Effector CD8-positive, alpha-beta T cell (primary cell): Measurements from ENCODE around the gene CRYGN.

Experiments
- DNase-seq: peaks from one replicate; lab custom pipeline; 2025; lab: John Stamatoyannopoulos, UW

The CRYGN gene

GRCh38 chr7:151426904-151427704 is 12.8 kb downstream of the CRYGN start:
- no peak for DNase-seq

- DNase-seq, result no peak
Observed at GRCh38 chr7:151426441-151426903, 13.5 kb downstream of the CRYGN start.

DNA sequence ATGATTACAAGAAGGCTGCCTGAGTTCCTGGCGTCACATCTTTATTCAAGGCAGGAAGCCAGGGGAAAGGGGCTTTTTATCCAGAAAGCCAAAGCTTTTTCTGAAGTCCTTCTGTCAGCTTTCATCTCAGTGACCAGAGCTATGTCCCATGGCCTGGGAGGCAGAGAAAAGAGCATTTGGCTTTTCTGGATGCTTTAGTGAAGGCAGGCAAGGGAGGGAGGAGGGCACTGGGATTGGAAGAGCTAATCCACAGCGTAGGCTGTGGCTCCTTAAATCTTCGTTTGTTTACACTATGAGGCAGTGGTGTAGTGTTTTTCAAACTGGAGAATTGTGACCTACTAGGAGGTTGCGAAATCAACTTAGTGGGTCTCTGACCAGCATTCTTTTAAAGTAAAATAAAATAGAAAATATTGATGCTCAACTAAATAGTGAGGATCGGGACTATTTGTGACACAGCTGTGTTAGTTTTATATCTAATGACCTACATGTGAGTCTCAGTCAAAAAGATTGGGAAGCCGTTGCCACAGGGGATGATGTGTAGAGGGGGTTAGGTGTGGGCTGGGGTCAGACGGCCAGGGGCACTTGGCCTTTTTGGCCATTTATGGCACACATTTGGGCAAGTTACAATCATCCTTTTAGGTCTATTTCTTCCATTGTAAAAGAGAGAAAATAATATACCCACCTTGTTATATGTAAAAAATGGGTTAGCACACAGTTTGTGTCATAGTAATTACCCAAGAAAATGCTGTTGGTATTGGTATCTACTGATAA is 14.1 kb downstream of the CRYGN start:
- DNase-seq, result no peak

- no peak for DNase-seq
Observed at GRCh38 chr7:151424799-151425198, 15.1 kb downstream of the CRYGN start.

DNA sequence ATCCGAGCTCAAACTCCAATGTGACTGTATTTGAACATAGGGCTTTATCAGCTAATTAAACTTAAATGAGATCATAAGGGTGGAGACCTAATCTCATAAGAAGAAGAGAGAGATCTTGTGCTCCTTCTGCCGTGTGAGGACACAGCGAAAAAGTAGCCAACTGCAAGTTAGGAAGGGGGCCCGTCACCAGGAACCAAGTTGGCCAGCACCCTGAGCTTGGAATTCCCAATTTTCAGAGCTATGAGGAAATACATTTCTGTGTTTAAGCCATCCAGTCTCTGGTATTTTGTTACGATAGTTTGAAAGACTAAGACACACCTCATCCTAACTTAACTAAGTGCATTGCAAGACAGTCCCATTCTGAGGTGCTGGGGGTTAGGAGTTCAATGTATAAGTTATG is 16.0 kb downstream of the CRYGN start:
- no peak for DNase-seq

GRCh38 chr7:151423226-151423625 is 16.7 kb downstream of the CRYGN start:
- DNase-seq, result no peak

DNA sequence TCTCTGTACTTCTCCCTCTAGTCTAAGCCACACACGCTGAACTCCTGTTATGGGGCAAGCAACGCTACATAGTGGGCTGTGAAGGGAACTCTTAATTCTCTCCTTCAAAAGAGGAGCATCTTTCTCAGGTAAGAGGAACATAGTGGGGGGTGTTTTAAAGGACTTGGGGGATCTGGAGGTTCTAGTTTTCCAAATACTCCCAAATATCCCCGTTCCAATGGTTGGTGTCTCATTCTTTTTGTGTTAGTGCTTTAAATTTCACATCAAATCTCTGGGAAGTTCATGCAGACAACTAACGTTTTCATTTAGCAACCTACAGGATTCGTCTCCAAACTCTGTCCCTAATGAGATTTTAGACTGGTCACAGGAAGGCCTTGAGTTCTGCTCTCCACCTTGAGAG is 17.7 kb downstream of the CRYGN start:
- no peak for DNase-seq

- no peak for DNase-seq
Observed at GRCh38 chr7:151420144-151420543, 19.8 kb downstream of the CRYGN start.

DNA sequence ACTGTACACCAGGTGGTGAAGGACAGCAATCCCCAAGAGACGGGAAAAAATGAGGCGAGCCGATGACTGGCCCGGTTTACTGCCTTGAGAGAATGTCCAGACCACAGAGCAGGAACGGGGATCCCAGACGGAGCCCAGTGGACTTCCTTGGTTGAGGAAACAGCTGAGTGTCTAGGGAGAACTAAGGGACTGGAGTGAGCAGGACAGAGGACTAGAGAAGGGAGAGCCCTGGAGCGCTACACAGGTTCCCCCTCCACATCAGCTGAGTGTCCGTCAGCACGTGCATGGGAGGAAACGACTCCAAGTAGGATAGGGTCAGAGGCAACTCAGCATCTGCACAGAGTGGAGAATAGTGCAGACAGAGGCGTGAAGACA is 23.0 kb downstream of the CRYGN start:
- no peak for DNase-seq

DNA sequence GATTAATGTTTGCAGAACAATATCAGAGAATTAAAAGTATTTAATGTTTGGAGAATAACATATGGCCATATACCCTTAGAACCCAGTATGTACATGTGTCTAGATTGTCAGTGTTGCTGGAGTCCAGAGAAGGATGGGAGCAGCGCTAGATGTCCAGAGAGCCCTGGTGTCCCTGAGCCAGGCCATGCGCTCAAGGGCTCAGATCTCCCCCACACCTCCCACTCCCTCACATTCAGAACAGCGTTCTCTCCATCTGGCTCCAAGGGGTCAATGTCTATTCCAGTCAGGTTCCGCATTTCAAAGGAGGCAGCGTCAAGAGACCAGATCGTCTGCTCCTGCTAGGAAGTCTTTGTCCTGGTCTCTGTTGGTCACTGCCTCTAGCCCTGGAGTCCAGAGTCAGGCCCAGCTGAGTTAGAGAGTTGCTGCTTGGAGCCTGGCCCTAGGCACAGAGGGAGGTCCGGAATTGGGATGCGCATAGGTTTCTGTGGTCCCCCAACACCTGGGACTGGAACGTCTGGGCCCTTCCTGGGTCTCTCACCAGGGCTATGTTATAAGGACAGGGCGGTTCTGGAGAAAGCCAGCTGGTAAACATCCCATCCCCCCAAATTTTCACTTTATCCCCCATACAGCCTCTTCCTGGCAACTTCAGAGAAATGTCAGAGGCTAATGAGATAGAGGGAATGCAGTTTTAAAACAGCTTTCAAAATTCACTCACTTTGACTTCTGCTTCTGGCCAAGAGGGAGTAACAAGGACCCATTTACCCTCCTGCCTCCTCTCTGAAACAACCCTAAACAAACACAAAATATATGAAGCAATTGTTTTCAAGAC is 23.6 kb downstream of the CRYGN start:
- no peak for DNase-seq

- DNase-seq, result no peak
Observed at GRCh38 chr7:151415375-151416105, 24.4 kb downstream of the CRYGN start.

- DNase-seq, result no peak
Observed at GRCh38 chr7:151413241-151413640, 26.7 kb downstream of the CRYGN start.

GRCh38 chr7:151412318-151412717 is 27.6 kb downstream of the CRYGN start:
- DNase-seq, result no peak

DNA sequence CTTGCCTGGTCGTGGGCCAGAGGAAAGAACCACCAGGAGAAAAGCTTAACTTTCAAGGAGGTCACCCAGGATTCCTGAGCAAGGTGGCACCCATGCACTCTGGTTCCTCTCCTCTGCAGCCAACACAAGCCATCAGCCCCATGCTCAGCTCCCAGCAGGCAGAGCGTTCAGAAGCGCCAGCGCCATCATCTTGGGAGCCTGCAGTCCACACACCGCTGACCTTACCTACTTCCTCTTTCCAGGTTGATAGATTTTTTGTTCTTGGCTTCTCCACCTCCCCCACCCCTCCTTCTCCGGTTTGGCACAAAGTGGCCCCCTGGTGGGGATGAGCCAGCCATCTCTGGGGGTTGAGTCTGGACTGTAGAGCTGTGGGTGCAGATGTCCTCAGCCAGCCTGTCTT is 28.4 kb downstream of the CRYGN start:
- no peak for DNase-seq

- DNase-seq, result no peak
Observed at GRCh38 chr7:151410405-151411390, 29.2 kb downstream of the CRYGN start.

DNA sequence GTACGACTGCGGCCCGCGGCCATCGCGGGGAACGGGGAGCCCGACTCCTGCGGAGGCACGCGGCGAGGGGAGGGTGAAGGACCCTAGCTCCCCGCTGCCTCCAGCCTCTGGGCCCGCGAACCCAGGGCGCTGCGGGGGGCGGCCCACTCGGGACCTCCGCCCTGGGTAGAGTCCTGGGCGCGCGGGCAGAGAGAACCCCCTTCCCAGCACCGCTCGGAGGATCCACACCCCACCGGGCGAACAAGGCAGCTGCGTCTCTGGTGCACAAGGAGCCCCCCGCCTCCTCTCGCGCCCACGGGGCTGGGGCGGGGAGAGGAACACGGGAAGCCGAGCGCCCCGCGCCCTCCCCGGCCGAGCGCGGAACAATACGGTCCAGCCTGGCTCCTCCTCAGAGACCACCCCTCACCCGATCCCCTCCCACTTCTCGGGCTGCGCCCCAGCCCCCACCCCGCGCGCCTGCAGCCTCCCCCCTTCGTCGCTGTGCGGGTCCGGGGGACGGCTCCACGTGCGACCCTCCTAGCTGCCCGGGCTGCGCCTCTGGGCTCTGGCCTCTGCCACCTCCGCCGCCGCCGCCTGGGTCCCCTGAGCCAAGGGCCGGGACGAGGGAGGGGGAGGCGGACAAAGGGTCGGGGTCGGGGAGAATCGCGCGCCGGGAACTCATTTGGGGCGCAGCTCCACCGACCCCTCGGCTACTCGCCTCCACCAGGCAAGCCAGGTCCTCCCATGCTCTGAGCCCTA is 30.1 kb downstream of the CRYGN start, which contains the start of gene WDR86:
TSS of gene WDR86 (minus strand) at position 372 of the 738 bp plus-strand sequence. CDS start 449 bp downstream, outside the sequence.
- no peak for DNase-seq

DNA sequence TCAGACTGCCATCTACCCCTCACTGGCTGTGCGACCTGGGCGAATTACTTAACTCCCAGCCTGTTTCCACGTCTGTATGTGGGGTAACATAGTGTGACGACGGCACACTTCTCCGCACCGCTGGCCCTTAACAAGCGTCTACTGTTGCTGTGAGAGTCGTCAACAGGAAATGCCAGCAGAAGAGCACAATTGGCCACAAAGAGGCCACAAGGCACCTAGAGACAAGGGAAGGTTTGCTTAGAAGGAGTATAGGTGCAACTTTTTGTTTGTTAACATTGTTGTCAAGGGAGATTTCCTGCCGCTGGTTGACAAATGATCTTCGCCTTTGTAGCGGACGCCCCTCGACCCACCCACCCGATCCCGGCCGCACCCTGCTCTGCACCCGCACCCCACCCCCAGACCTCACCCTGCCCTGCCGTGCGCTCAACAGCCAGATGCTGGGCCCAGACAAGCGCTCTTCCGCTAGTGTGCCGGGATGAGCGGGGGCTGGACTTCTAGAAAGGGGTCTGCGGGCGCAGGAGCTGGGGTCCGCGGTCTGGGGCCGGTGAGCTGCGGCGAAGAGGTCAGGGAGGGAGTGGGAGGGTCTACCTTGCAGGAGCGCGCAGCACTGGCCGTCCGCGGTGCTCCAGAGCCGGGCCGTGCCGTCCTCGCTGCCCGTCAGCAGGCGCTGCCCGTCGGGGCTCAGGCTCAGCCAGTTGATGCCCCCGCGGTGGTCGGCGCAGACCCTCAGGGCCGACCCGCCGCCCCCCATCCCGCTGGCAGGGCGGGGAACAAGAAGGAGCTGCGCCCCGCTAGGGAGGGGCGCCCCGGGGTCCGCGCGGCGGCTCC is 30.9 kb downstream of the CRYGN start:
- peak; percentile 13 for DNase-seq

- DNase-seq, result no peak
Observed at GRCh38 chr7:151408498-151408838, 31.5 kb downstream of the CRYGN start.
